Measurements from ENCODE around the gene RPTOR. TPM values are rescaled to one million over a fixed set of nuclear protein-coding genes. Genes with fewer than 3 reads are reported as not detected.

RPTOR gene
- total RNA-seq, 1 experiment from 2014 or later = 58.0 TPM

DNA sequence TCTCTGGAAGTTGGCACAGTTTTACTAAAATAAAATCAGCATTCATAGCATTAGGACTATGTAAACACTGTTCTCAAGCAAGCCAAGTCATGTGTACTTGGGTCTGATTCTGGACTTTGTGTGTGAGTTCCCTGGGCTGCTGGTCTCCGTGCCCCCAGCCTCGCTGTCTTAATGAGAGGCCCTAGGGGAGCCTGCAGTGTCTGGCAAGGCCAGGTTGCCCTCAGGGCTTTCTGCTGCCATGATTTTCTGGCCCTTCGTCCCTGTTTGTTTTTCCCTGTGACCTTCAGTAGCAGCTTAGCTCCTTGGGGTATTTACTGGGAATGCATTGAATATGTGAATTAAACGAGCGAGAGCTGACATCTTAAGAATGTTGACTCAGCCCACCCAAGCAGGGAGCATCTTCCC is 161.8 kb downstream of the RPTOR start:
- CTCF ChIA-PET = no interaction called here
- in situ Hi-C loops (cut with HindIII; ENCODE audit: low pct_unique_long_range_greater_than_20kb, low sequenced_read_pairs) = no loop called here

GRCh38 chr17:80708480-80708879 is 163.8 kb downstream of the RPTOR start:
- no peaks in the 10 kb centered on the region for H3K36me3 ChIP-seq (ENCODE audit: control insufficient read depth, insufficient read depth, low read length)
- no peaks in the 10 kb centered on the region for H3K9me3 ChIP-seq (ENCODE audit: control insufficient read depth, insufficient read depth, low read depth, low read length)
- intact Hi-C loops (cut with micrococcal nuclease; ENCODE audit: unreplicated experiment) = no loop called here
- in situ Hi-C loops (cut with HindIII; ENCODE audit: low pct_unique_long_range_greater_than_20kb, low sequenced_read_pairs) = no loop called here
- H3K27ac ChIP-seq (ENCODE audit: low read length) = no peak overlapping the region
- ATAC-seq (no peak), DNase-seq (ENCODE audit: low read depth, low spot score) (no peak)
- no peaks in the 10 kb centered on the region for H3K27me3 ChIP-seq (ENCODE audit: control insufficient read depth, insufficient read depth, low read length)
- TF ChIP-seq, protein P1, sequence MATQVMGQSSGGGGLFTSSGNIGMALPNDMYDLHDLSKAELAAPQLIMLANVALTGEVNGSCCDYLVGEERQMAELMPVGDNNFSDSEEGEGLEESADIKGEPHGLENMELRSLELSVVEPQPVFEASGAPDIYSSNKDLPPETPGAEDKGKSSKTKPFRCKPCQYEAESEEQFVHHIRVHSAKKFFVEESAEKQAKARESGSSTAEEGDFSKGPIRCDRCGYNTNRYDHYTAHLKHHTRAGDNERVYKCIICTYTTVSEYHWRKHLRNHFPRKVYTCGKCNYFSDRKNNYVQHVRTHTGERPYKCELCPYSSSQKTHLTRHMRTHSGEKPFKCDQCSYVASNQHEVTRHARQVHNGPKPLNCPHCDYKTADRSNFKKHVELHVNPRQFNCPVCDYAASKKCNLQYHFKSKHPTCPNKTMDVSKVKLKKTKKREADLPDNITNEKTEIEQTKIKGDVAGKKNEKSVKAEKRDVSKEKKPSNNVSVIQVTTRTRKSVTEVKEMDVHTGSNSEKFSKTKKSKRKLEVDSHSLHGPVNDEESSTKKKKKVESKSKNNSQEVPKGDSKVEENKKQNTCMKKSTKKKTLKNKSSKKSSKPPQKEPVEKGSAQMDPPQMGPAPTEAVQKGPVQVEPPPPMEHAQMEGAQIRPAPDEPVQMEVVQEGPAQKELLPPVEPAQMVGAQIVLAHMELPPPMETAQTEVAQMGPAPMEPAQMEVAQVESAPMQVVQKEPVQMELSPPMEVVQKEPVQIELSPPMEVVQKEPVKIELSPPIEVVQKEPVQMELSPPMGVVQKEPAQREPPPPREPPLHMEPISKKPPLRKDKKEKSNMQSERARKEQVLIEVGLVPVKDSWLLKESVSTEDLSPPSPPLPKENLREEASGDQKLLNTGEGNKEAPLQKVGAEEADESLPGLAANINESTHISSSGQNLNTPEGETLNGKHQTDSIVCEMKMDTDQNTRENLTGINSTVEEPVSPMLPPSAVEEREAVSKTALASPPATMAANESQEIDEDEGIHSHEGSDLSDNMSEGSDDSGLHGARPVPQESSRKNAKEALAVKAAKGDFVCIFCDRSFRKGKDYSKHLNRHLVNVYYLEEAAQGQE (IDR thresholded peaks at IDR 0.05; ENCODE audit: insufficient read depth in 1 of 2, low read depth in 2 of 2, low read length in 1 of 2) = no peak
- TF ChIP-seq POLR2AphosphoS5 (IDR thresholded peaks at IDR 0.05; ENCODE audit: low read depth, low read length) (no peak), CTCF (IDR thresholded peaks at IDR 0.05) (no peak), TCF7L2 (IDR thresholded peaks at IDR 0.05; ENCODE audit: low read depth, low read length) (no peak), SIN3A (IDR thresholded peaks at IDR 0.05; ENCODE audit: borderline replicate concordance, insufficient read depth, low read depth, low read length) (no peak)
- ChIA-PET CTCF (no interaction called here), POLR2A (interaction anchor here (0.6 kb wide), 1 partner anchor 47 kb away, joined by 6 read pairs; no protein-coding TSS in a partner anchor)
- no peak overlapping the region for H3K4me3 ChIP-seq (ENCODE audit: low read depth in 2 of 2, low read length in 2 of 2)
- H3K4me1 ChIP-seq (ENCODE audit: control insufficient read depth, insufficient read depth, low read length) = peaks cover 11% of the 10 kb centered on the region
- no TSS peak for BruUV-seq (replicated peaks)

More for the DNA sequence above, 161.8 kb downstream of the RPTOR start:
- no peaks in the 10 kb centered on the region for H3K9me3 ChIP-seq (ENCODE audit: control insufficient read depth, insufficient read depth, low read depth, low read length)
- H3K27me3 ChIP-seq (ENCODE audit: control insufficient read depth, insufficient read depth, low read length) = no peaks in the 10 kb centered on the region
- H3K27ac ChIP-seq (ENCODE audit: low read length) = 0 out of 2 replicates have a peak overlapping the region, but pooled peaks have one; percentile 24
- intact Hi-C loops (cut with micrococcal nuclease; ENCODE audit: unreplicated experiment) = no loop called here
- H3K4me3 ChIP-seq (ENCODE audit: low read depth in 2 of 2, low read length in 2 of 2) = no peak overlapping the region
- H3K36me3 ChIP-seq (ENCODE audit: control insufficient read depth, insufficient read depth, low read length) = no peaks in the 10 kb centered on the region
- no peak for DNase-seq (ENCODE audit: low read depth, low spot score)
- no peak; the same call in 1 of the 2 replicates for ATAC-seq
- TF ChIP-seq CTCF (IDR thresholded peaks at IDR 0.05) = no peak
- TF ChIP-seq TCF7L2 (IDR thresholded peaks at IDR 0.05; ENCODE audit: low read depth, low read length) = no peak
- TF ChIP-seq, protein P1 (IDR thresholded peaks at IDR 0.05; ENCODE audit: insufficient read depth in 1 of 2, low read depth in 2 of 2, low read length in 1 of 2) = no peak
- no peak for TF ChIP-seq SIN3A (IDR thresholded peaks at IDR 0.05; ENCODE audit: borderline replicate concordance, insufficient read depth, low read depth, low read length)
- no peak for TF ChIP-seq POLR2AphosphoS5 (IDR thresholded peaks at IDR 0.05; ENCODE audit: low read depth, low read length)
- POLR2A ChIA-PET = no interaction called here
- no TSS peak for BruUV-seq (replicated peaks)
- peaks cover 11% of the 10 kb centered on the region for H3K4me1 ChIP-seq (ENCODE audit: control insufficient read depth, insufficient read depth, low read length)
